NT2/D1 (cell line): ENCODE results near the gene HSFX1.

ENCODE experiments used
- SUZ12 ChIP-seq: IDR thresholded peaks from 2 replicates; pipeline ENCODE4 v1.6.1; 2011; ENCODE audit not compliant: insufficient read length, insufficient read depth; ENCODE audit errors: extremely low read depth
- YY1 ChIP-seq: IDR thresholded peaks from 2 replicates; pipeline ENCODE4 v1.6.1; 2011; ENCODE audit not compliant: insufficient read length, insufficient read depth
- ZNF274 ChIP-seq: IDR thresholded peaks from 2 replicates; pipeline ENCODE4 v1.6.1; 2011; ENCODE audit warnings: mild to moderate bottlenecking, low read depth, low read length

GRCh38 chrX:149819371-149819770, 45.5 kb downstream of the HSFX1 start:
- TF ChIP-seq ZNF274 (no peak), YY1 (no peak), SUZ12 (no peak)
